Endothelial cell of umbilical vein (primary cell): ENCODE results near the gene ARHGAP22.

Source experiments
- EZH2 ChIP-seq: IDR thresholded peaks from 2 replicates; pipeline ENCODE4 v1.6.1; 2012; ENCODE audit warnings: borderline replicate concordance, low read depth, mild to moderate bottlenecking, moderate library complexity, low read length, inconsistent platforms; ENCODE audit not compliant: severe bottlenecking
- FOS ChIP-seq: IDR thresholded peaks from 2 replicates; pipeline ENCODE4 v1.6.1; 2011; ENCODE audit warnings: mild to moderate bottlenecking, low read length, moderate library complexity, borderline replicate concordance; ENCODE audit not compliant: insufficient read depth
- POLR2A ChIP-seq: IDR thresholded peaks from 2 replicates; pipeline ENCODE4 v1.6.1; 2012; ENCODE audit warnings: low read depth, mild to moderate bottlenecking, control low read depth, low read length
- POLR2AphosphoS5 ChIP-seq: IDR thresholded peaks from 2 replicates; pipeline ENCODE4 v1.6.1; 2012; ENCODE audit warnings: low read depth, mild to moderate bottlenecking, control low read depth, low read length, moderate library complexity; ENCODE audit not compliant: insufficient read depth
- TF ChIP-seq, protein P1 (sequence below), 2 donors: IDR thresholded peaks; 1 replicate in 1 of 2; 2 replicates in 1 of 2; pipeline ENCODE4 v1.5.1; 2011; ENCODE audit warnings: low read length in 2 of 2, mild to moderate bottlenecking in 2 of 2, moderate library complexity in 2 of 2, control low read depth in 1 of 2, inconsistent platforms in 1 of 2, low read depth in 1 of 2; ENCODE audit not compliant: insufficient read depth in 1 of 2; ENCODE audit errors: extremely low read depth in 1 of 2
- TF ChIP-seq, protein P2 (sequence below): IDR thresholded peaks from 2 replicates; pipeline ENCODE4 v1.6.1; 2011; ENCODE audit not compliant: insufficient read depth, insufficient read length

GRCh38 chr10:48541144-48541795 lies 63.6 kb downstream of the ARHGAP22 start:
- TF ChIP-seq, protein P1, sequence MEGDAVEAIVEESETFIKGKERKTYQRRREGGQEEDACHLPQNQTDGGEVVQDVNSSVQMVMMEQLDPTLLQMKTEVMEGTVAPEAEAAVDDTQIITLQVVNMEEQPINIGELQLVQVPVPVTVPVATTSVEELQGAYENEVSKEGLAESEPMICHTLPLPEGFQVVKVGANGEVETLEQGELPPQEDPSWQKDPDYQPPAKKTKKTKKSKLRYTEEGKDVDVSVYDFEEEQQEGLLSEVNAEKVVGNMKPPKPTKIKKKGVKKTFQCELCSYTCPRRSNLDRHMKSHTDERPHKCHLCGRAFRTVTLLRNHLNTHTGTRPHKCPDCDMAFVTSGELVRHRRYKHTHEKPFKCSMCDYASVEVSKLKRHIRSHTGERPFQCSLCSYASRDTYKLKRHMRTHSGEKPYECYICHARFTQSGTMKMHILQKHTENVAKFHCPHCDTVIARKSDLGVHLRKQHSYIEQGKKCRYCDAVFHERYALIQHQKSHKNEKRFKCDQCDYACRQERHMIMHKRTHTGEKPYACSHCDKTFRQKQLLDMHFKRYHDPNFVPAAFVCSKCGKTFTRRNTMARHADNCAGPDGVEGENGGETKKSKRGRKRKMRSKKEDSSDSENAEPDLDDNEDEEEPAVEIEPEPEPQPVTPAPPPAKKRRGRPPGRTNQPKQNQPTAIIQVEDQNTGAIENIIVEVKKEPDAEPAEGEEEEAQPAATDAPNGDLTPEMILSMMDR (IDR thresholded peaks at IDR 0.05; ENCODE audit: extremely low read depth in 1 of 2, insufficient read depth in 1 of 2, low read depth in 1 of 2, low read length in 2 of 2) = no peak
- TF ChIP-seq POLR2AphosphoS5 (no peak), POLR2A (no peak), EZH2 (no peak), FOS (no peak)
- TF ChIP-seq, protein P2, sequence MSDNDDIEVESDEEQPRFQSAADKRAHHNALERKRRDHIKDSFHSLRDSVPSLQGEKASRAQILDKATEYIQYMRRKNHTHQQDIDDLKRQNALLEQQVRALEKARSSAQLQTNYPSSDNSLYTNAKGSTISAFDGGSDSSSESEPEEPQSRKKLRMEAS = no peak
